ENCODE data around the gene PDE10A. TPM values are rescaled to one million over a fixed set of nuclear protein-coding genes. Genes with fewer than 3 reads are reported as not detected.

The PDE10A gene
- total and polyA plus RNA-seq, 2 of the 8 experiments (the other 6 are each of a cell fraction or from before 2014, with no cell fraction given), result 1.1 to 2.4 TPM

DNA sequence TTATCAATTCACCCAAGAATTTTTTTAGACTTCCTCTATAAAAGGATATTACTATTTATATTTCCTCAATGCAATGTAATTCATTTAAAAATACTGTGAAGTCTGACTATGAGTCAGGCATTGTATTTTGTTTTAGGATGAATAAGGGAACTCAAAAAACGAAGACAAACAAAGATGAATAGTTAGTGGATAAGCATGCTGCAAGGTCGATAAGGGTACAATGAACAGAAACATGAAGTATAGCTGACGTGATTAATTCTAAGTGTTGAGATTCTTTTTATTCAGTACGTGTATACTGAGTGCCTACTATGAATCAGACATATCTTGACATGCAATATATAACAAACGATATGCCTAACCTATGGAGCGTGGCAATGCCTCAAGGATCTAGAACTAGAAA is 105.4 kb downstream of the PDE10A start:
- no peak overlapping the region for H4K5ac ChIP-seq (ENCODE audit: insufficient read length, low read depth, low read length)
- ChIA-PET POLR2A (ENCODE audit: partially characterized antibody) (no interaction called here), CTCF (ENCODE audit: partially characterized antibody) (no interaction called here)
- 91% methylated on average over 6 of the region's 6 CpGs; no CpG with 5 or more reads in 1 of the 2 experiments for WGBS, 2 experiments (ENCODE audit: extremely low coverage in 1 of 2, insufficient coverage in 1 of 2, insufficient read length in 1 of 2, insufficient replicate concordance in 2 of 2, low coverage in 1 of 2, low lambda C conversion rate in 2 of 2, missing lambda C conversion rate in 1 of 2)
- no peak overlapping the region for H2BK5ac ChIP-seq (ENCODE audit: low read depth, low read length)
- no peaks in the 10 kb centered on the region for H3K27me3 ChIP-seq (replicated peaks in 1 of 4; ENCODE audit: control insufficient read depth in 3 of 4, extremely low read depth in 1 of 4, insufficient read depth in 3 of 4, low read length in 3 of 4)
- FAIRE-seq, result no peak
- no peaks in the 10 kb centered on the region for H3K79me1 ChIP-seq (ENCODE audit: low read depth, low read length)
- H3K56ac ChIP-seq (replicated peaks; ENCODE audit: insufficient read length, low read depth, low read length), result no peak overlapping the region
- H3K9ac ChIP-seq (replicated peaks in 1 of 4; ENCODE audit: extremely low read depth in 1 of 4, low read depth in 3 of 4, low read length in 3 of 4), result no peak overlapping the region
- no peak overlapping the region for H4K91ac ChIP-seq (replicated peaks; ENCODE audit: insufficient read length, low read length)
- H2BK120ac ChIP-seq (replicated peaks; ENCODE audit: low read depth, low read length), result no peak overlapping the region
- H3K79me2 ChIP-seq (ENCODE audit: control insufficient read depth in 1 of 2, insufficient read depth in 2 of 2, low read length in 2 of 2), result no peaks in the 10 kb centered on the region
- no peak overlapping the region for H3K18ac ChIP-seq (ENCODE audit: extremely low read depth, low read length)
- H3K9me3 ChIP-seq (ENCODE audit: insufficient read depth in 2 of 2, low read depth in 1 of 2, low read length in 1 of 2), result peaks cover 5 to 11% of the 10 kb centered on the region in 2 experiments
- H3K23ac ChIP-seq (ENCODE audit: insufficient read length), result no peak overlapping the region
- no peak overlapping the region for H2BK20ac ChIP-seq (ENCODE audit: low read length)
- H3K4me3 ChIP-seq (ENCODE audit: extremely low read depth in 1 of 4, insufficient read depth in 2 of 4, low read depth in 3 of 4, low read length in 4 of 4), result no peak overlapping the region
- no peak overlapping the region for H2BK15ac ChIP-seq (ENCODE audit: low read length)
- DNase-seq (ENCODE audit: low read depth in 1 of 2, low spot score in 2 of 2), result no peak
- no peaks in the 10 kb centered on the region for H4K20me1 ChIP-seq (replicated peaks in 1 of 2; ENCODE audit: control insufficient read depth in 1 of 2, insufficient read depth in 2 of 2, low read length in 2 of 2)
- H2BK12ac ChIP-seq (ENCODE audit: low read depth, low read length), result no peak overlapping the region
- H3K14ac ChIP-seq (ENCODE audit: insufficient read length), result no peak overlapping the region
- no peak overlapping the region for H3K27ac ChIP-seq (ENCODE audit: low read depth, low read length)
- H3K23me2 ChIP-seq (ENCODE audit: low read depth, low read length), result no peaks in the 10 kb centered on the region
- TF ChIP-seq TCF12 (IDR thresholded peaks at IDR 0.05; ENCODE audit: low read depth, low read length), result no peak
- TF ChIP-seq EZH2 (IDR thresholded peaks at IDR 0.05; ENCODE audit: low read depth, low read length, severe bottlenecking), result no peak
- TF ChIP-seq RBBP5 (IDR thresholded peaks at IDR 0.05; ENCODE audit: borderline replicate concordance, low read depth, low read length), result no peak
- TF ChIP-seq NANOG (IDR thresholded peaks at IDR 0.05; ENCODE audit: insufficient read depth, low read depth, low read length, poor library complexity, severe bottlenecking), result no peak
- TF ChIP-seq GTF2F1 (IDR thresholded peaks at IDR 0.05; ENCODE audit: borderline replicate concordance, low read depth, low read length), result no peak
- H2AFZ ChIP-seq (ENCODE audit: low read length), result no peak overlapping the region
- no peak overlapping the region for H4K8ac ChIP-seq (ENCODE audit: extremely low read depth, insufficient read depth, low read length)
- no peak overlapping the region for H3K4ac ChIP-seq (replicated peaks; ENCODE audit: insufficient read length, low read depth, low read length)
- H2AK5ac ChIP-seq (ENCODE audit: low read depth, low read length), result no peak overlapping the region
- H3K4me1 ChIP-seq (replicated peaks in 1 of 4; ENCODE audit: control insufficient read depth in 3 of 4, insufficient read depth in 4 of 4, low read length in 3 of 4), result peaks cover 0 to 2% (median 2%) of the 10 kb centered on the region in 4 experiments; a peak in 3 of 7 replicates
- no peak overlapping the region for H3K4me2 ChIP-seq (ENCODE audit: insufficient read depth in 1 of 2, low read depth in 2 of 2, low read length in 2 of 2)
- H3K36me3 ChIP-seq (ENCODE audit: control insufficient read depth in 2 of 4, insufficient read depth in 4 of 4, low read length in 3 of 4), result no peaks in the 10 kb centered on the region
